AG04450 (cell line): ENCODE measurements around the gene CCDC88C. TPM values are rescaled to one million over a fixed set of nuclear protein-coding genes. Genes with fewer than 3 reads are reported as not detected.

Source experiments
- CTCF ChIA-PET: fragments of 300-600, 350-600 bp; formaldehyde crosslinking; extraction: SDS; loops from one replicate; lab custom pipeline; 2022; ENCODE audit warnings: antibody characterized with exemption, inconsistent platforms; lab: Charles Lee
- POLR2A ChIA-PET: fragments of 350-600 bp; formaldehyde crosslinking; extraction: SDS; loops from one replicate; lab custom pipeline; 2021; ENCODE audit warnings: antibody characterized with exemption, inconsistent platforms; lab: Yijun Ruan, JAX
- DNase-seq: peaks from one replicate; pipeline ENCODE4 v3.0.0-alpha.2; 2011; ENCODE audit warnings: low read depth, low spot score
- H3K27ac ChIP-seq: one replicate; pipeline ENCODE4 v1.5.1; 2012; ENCODE audit warnings: low read depth, low read length, control low read depth
- H3K27me3 ChIP-seq: one replicate; pipeline ENCODE4 v1.6.0; 2012; ENCODE audit warnings: low read length; ENCODE audit not compliant: control insufficient read depth, insufficient read depth
- H3K4me3 ChIP-seq: 2 replicates; pipeline ENCODE4 v1.5.1; 2011; ENCODE audit warnings: mild to moderate bottlenecking, low read depth, low read length, control low read depth
- H3K9me3 ChIP-seq: 2 replicates; pipeline ENCODE4 v1.5.1; 2012; ENCODE audit warnings: low read length; ENCODE audit not compliant: control insufficient read depth, insufficient read depth
- polyA plus RNA-seq: library from polyadenylated mRNA; depleted of rRNA; stranded (reverse); fragments of >200 nt; gene quantifications from 2 replicates; pipeline ENCODE4 v1.2.3, GENCODE V29; 2011
- TF ChIP-seq, protein P1 (sequence below): IDR thresholded peaks from 2 replicates; pipeline ENCODE4 v1.5.1; 2011; ENCODE audit warnings: low read depth, low read length, control low read depth, inconsistent platforms

Gene CCDC88C
- polyA plus RNA-seq, 1 experiment = 0.01 TPM

DNA sequence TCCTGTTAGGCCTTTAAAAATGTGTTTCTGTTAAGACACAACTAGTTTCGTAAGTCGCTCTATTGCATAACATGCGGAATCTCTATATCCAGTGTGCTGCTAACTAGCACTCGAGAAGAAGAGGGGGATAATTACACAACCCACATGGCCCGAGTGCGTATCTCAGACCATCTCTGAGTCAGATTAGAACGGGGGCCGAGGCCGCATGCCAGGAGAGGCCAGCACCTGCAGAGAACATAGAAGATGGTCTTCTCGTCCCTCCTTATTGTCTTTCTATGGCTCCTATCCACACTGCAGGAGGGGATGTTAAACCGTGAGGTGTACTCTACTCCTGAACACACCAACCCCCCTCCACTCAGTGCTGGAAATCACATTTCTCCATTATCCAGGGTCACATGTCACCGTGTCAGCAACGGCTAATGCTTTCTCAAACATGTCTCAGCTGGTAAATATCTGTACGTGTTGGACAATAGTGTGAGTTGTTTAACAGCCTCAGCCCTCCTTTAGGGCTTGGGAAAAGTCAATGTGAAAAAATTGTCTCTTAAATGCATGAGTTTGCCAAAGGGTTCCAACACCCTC lies 56.3 kb downstream of the CCDC88C start:
- no peaks in the 10 kb centered on the region for H3K9me3 ChIP-seq
- CTCF ChIA-PET = interaction anchor here (0.7 kb wide), 1 partner anchor 38 kb away, joined by 4 read pairs; no protein-coding TSS in a partner anchor

DNA sequence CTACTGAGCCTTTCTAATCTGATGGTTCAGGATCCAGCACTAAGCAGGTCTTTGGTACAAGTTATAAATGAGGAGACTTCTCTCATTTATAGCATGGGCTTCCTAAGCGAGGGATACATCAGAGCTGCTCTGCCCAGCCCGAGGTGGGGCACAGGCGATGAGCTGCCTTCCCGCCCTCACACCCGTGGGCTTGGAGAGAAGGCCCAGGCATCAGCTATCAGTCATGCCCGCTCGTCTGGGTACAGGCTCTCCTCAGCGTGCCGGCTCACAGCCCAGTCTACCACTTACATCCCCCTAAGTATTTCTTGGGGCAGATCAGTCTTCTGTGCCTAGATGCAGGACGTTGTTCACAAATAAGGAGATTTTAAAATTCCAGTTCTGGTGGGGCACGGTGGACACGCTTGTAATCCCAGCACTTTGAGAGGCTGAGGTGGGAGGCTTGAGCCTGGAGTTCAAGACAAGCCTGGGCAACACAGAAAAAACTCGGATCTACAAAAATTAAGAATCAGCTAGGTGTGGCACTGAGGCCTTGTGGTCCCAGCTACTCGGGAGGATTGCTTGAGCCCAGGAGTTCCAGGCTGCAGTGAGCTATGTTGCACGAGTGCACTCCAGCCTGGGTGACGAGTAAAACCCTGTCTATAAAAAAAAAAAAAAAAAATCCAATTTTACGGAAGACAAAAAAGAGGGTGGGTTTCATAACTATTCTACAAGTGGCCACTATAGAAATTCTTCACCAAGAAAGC lies 57.0 kb downstream of the CCDC88C start:
- DNase-seq = no peak
- POLR2A ChIA-PET = interaction anchor here (0.5 to 0.7 kb wide), 2 partner anchors 30 to 104 kb away, joined by 6 to 11 read pairs; no protein-coding TSS in a partner anchor
- CTCF ChIA-PET = interaction anchor here (0.7 kb wide), 1 partner anchor 37 kb away, joined by 4 read pairs; no protein-coding TSS in a partner anchor

More for the DNA sequence above, 56.3 kb downstream of the CCDC88C start:
- POLR2A ChIA-PET = interaction anchor here (0.7 kb wide), 1 partner anchor 104 kb away, joined by 6 read pairs; no protein-coding TSS in a partner anchor
- TF ChIP-seq, protein P1, sequence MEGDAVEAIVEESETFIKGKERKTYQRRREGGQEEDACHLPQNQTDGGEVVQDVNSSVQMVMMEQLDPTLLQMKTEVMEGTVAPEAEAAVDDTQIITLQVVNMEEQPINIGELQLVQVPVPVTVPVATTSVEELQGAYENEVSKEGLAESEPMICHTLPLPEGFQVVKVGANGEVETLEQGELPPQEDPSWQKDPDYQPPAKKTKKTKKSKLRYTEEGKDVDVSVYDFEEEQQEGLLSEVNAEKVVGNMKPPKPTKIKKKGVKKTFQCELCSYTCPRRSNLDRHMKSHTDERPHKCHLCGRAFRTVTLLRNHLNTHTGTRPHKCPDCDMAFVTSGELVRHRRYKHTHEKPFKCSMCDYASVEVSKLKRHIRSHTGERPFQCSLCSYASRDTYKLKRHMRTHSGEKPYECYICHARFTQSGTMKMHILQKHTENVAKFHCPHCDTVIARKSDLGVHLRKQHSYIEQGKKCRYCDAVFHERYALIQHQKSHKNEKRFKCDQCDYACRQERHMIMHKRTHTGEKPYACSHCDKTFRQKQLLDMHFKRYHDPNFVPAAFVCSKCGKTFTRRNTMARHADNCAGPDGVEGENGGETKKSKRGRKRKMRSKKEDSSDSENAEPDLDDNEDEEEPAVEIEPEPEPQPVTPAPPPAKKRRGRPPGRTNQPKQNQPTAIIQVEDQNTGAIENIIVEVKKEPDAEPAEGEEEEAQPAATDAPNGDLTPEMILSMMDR = no peak
- Histone ChIP-seq H3K4me3 (no peak overlapping the region), H3K27me3 (no peaks in the 10 kb centered on the region), H3K27ac (no peak overlapping the region)
- no peak for DNase-seq

DNA sequence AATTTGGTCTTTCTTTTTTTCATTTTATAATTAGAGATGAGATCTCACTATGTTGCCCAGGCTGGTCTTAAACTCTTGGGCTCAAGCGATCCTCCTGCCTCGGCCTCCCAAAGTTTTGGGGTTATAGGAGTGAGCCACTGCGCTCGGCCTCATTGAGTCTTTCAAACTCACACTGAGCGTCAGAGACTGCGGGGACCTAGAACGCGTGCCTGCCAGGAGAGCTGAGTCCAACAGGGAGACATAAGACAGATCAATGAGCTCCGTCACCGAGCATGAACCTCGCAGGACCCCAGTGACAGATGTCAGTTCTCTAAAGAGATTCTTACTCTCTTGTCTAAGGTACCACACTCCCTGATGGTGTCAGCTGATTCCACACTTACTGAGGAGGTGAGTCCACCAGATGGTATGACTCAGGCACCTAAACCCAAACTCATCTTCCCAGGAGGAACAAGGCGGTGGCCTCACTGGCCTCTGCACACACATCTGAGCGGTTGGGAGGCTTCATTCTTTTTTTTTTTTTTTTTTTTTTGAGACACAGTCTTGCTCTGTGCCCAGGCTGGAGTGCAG lies 58.9 kb downstream of the CCDC88C start:
- TF ChIP-seq, protein P1 = no peak
- POLR2A ChIA-PET = no interaction called here
- Histone ChIP-seq H3K9me3 (no peaks in the 10 kb centered on the region), H3K4me3 (no peak overlapping the region), H3K27ac (no peak overlapping the region), H3K27me3 (peaks cover 7% of the 10 kb centered on the region)
- CTCF ChIA-PET = interaction anchor here (1.7 kb wide), 1 partner anchor 35 kb away, joined by 6 read pairs; no protein-coding TSS in a partner anchor
- DNase-seq = no peak

More for the DNA sequence above, 57.0 kb downstream of the CCDC88C start:
- TF ChIP-seq, protein P1 = no peak
- H3K27me3 ChIP-seq = peaks cover 3% of the 10 kb centered on the region
- H3K4me3 ChIP-seq = no peak overlapping the region
- no peak overlapping the region for H3K27ac ChIP-seq
- H3K9me3 ChIP-seq = no peaks in the 10 kb centered on the region

DNA sequence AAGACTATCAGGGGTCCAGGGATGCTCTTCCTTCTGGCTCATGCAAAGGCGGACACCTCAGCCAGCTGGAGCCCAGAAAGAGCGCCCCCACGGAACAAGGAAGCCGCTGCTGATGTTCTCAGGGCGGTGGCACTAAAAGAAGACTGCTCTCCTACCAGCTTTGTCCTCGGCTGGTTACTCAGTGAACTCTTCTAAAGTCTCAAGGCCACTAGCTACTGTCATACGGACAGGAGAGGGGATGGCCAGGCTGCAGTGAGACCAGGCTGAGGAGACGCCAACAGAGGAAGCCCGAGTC lies 59.6 kb downstream of the CCDC88C start:
- no peaks in the 10 kb centered on the region for H3K9me3 ChIP-seq
- CTCF ChIA-PET = no interaction called here
- POLR2A ChIA-PET = no interaction called here
- no peak for DNase-seq
- H3K27me3 ChIP-seq = peaks cover 7% of the 10 kb centered on the region
- H3K4me3 ChIP-seq = no peak overlapping the region
- TF ChIP-seq, protein P1 = no peak
- H3K27ac ChIP-seq = no peak overlapping the region
